ENCODE results near the gene LAMA2.

Gene LAMA2

DNA sequence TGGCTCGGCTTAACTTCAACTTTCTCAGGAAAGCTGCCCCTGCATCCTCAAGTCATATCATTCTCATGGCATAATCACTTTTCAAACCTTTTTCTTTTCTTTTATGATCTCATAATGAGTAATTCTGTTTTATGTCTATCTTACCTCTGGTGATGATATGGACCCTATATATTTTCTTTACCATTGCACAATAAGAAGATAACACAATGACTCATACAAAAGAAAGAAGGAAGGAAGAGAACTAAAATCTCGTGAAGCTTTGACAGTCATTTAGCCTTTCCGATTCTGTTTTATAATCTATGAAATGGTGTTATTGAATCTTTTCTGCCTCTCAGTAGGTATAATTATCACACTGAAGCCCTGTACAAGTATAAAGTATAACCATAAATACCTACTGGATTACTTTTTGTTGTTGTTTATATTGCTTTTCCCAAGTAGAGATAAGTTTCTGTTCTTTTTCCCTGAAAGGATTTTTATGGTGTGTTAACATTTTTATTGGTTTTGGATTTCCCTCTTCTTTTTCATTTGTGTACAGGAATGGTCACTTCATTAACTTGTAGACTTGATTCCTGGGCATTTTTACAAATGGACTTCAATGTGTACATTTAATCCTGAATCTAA lies 300.9 kb downstream of the LAMA2 start:
- no peaks in the 10 kb centered on the region for H3K36me3 ChIP-seq
- no peaks in the 10 kb centered on the region for H3K4me1 ChIP-seq (ENCODE audit: control insufficient read depth in 1 of 2, insufficient read depth in 1 of 2, low read depth in 1 of 2, low read length in 1 of 2)
- H3K9me3 ChIP-seq, result no peaks in the 10 kb centered on the region
- TF ChIP-seq, protein P1, sequence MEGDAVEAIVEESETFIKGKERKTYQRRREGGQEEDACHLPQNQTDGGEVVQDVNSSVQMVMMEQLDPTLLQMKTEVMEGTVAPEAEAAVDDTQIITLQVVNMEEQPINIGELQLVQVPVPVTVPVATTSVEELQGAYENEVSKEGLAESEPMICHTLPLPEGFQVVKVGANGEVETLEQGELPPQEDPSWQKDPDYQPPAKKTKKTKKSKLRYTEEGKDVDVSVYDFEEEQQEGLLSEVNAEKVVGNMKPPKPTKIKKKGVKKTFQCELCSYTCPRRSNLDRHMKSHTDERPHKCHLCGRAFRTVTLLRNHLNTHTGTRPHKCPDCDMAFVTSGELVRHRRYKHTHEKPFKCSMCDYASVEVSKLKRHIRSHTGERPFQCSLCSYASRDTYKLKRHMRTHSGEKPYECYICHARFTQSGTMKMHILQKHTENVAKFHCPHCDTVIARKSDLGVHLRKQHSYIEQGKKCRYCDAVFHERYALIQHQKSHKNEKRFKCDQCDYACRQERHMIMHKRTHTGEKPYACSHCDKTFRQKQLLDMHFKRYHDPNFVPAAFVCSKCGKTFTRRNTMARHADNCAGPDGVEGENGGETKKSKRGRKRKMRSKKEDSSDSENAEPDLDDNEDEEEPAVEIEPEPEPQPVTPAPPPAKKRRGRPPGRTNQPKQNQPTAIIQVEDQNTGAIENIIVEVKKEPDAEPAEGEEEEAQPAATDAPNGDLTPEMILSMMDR (IDR thresholded peaks at IDR 0.05), result no peak
- H3K4me3 ChIP-seq (ENCODE audit: low read depth in 1 of 2, low read length in 1 of 2), result no peak overlapping the region
- no peaks in the 10 kb centered on the region for H3K27me3 ChIP-seq
- H3K27ac ChIP-seq, result no peak overlapping the region

DNA sequence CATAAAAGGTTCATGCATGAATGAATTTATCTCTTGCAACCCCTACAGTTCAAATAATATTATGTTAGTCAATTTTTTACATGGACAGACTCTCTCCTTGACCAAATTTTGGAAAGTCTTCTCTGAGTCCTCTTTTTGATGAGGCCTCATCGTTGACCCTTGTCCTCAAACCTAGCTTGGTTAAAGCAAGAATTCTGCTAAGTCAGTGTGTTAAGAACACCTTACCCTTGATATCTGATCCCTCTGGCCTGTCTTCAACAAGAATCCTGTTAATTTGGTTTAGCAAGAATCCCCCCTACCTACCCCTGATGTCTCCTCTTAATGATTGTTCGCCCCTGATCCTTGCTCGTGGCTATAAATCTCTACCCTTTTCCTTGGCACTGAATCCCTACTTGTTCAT lies 301.4 kb downstream of the LAMA2 start:
- no peak overlapping the region for H3K27ac ChIP-seq
- H3K9me3 ChIP-seq, result no peaks in the 10 kb centered on the region
- no peaks in the 10 kb centered on the region for H3K36me3 ChIP-seq
- H3K4me1 ChIP-seq (ENCODE audit: control insufficient read depth in 1 of 2, insufficient read depth in 1 of 2, low read depth in 1 of 2, low read length in 1 of 2), result no peaks in the 10 kb centered on the region
- no peak overlapping the region for H3K4me3 ChIP-seq (ENCODE audit: low read depth in 1 of 2, low read length in 1 of 2)
- no peaks in the 10 kb centered on the region for H3K27me3 ChIP-seq
- TF ChIP-seq, protein P1 (IDR thresholded peaks at IDR 0.05), result no peak

- Histone ChIP-seq H3K27me3 (no peaks in the 10 kb centered on the region), H3K27ac (no peak overlapping the region), H3K4me3 (ENCODE audit: low read depth in 1 of 2, low read length in 1 of 2) (no peak overlapping the region), H3K9me3 (no peaks in the 10 kb centered on the region), H3K36me3 (no peaks in the 10 kb centered on the region), H3K4me1 (ENCODE audit: control insufficient read depth in 1 of 2, insufficient read depth in 1 of 2, low read depth in 1 of 2, low read length in 1 of 2) (no peaks in the 10 kb centered on the region)
- TF ChIP-seq, protein P1 (IDR thresholded peaks at IDR 0.05), result no peak
Observed at GRCh38 chr6:129184808-129185366, 301.9 kb downstream of the LAMA2 start.

DNA sequence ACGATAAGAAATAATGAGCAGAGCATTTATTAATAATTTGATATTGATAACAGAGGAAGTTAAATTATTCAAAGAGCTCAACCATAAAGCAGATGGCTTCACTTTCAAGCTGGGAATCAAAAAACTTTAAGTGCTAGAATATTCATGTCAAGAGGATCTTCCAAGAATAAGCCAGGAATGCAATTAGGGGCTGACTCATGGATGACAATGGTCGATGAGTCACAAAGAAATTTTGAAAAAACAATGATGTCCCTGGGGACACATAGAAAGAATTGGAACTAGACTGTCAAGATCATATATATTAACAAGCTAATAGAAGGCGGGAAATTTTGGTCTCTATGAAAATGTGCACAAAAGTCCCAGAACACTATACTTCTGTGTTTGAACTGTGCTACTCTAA lies 304.1 kb downstream of the LAMA2 start:
- Histone ChIP-seq H3K4me1 (ENCODE audit: control insufficient read depth in 1 of 2, insufficient read depth in 1 of 2, low read depth in 1 of 2, low read length in 1 of 2) (no peaks in the 10 kb centered on the region), H3K27me3 (no peaks in the 10 kb centered on the region), H3K9me3 (no peaks in the 10 kb centered on the region), H3K27ac (no peak overlapping the region), H3K4me3 (ENCODE audit: low read depth in 1 of 2, low read length in 1 of 2) (no peak overlapping the region), H3K36me3 (no peaks in the 10 kb centered on the region)
- TF ChIP-seq, protein P1 (IDR thresholded peaks at IDR 0.05), result no peak

GRCh38 chr6:129188306-129188705 lies 305.4 kb downstream of the LAMA2 start:
- no peaks in the 10 kb centered on the region for H3K36me3 ChIP-seq
- TF ChIP-seq, protein P1 (IDR thresholded peaks at IDR 0.05), result no peak
- H3K4me1 ChIP-seq (ENCODE audit: control insufficient read depth in 1 of 2, insufficient read depth in 1 of 2, low read depth in 1 of 2, low read length in 1 of 2), result no peaks in the 10 kb centered on the region
- H3K4me3 ChIP-seq (ENCODE audit: low read depth in 1 of 2, low read length in 1 of 2), result no peak overlapping the region
- H3K27ac ChIP-seq, result no peak overlapping the region
- no peaks in the 10 kb centered on the region for H3K27me3 ChIP-seq
- no peaks in the 10 kb centered on the region for H3K9me3 ChIP-seq

All from neutrophil (primary cell).